Osteoblast (primary cell): ENCODE measurements around the gene SMYD2. TPM values are rescaled to one million over a fixed set of nuclear protein-coding genes. Genes with fewer than 3 reads are reported as not detected.

Source experiments
- DNase-seq: peaks from one replicate; pipeline ENCODE4 v3.0.0; 2011; ENCODE audit warnings: low spot score, mixed read lengths; ENCODE audit not compliant: insufficient read length; ENCODE audit errors: missing footprints
- H2AFZ ChIP-seq: 2 replicates; pipeline ENCODE4 v1.6.0; 2011; ENCODE audit warnings: mild to moderate bottlenecking, low read length
- H3K27ac ChIP-seq: 2 replicates; pipeline ENCODE4 v1.5.1; 2011; ENCODE audit warnings: mild to moderate bottlenecking, low read depth, low read length, moderate library complexity
- H3K27me3 ChIP-seq: 2 replicates; pipeline ENCODE4 v1.6.0; 2012; ENCODE audit warnings: mild to moderate bottlenecking, control low read depth, inconsistent platforms, low read length, moderate library complexity; ENCODE audit not compliant: insufficient read depth
- H3K36me3 ChIP-seq: 2 replicates; pipeline ENCODE4 v1.5.1; 2011; ENCODE audit warnings: mild to moderate bottlenecking, low read length, control low read depth, moderate library complexity; ENCODE audit not compliant: insufficient read depth
- H3K4me1 ChIP-seq: 2 replicates; pipeline ENCODE4 v1.5.1; 2011; ENCODE audit warnings: mild to moderate bottlenecking, low read length, control low read depth, moderate library complexity; ENCODE audit not compliant: insufficient read depth
- H3K4me2 ChIP-seq: 2 replicates; pipeline ENCODE4 v1.6.0; 2011; ENCODE audit warnings: mild to moderate bottlenecking, low read length; ENCODE audit not compliant: insufficient read depth
- H3K4me3 ChIP-seq: fragments of 200-600 bp; sonication (generic); 3 replicates; pipeline ENCODE4 v1.5.1; 2012; ENCODE audit warnings: mild to moderate bottlenecking, low read length, inconsistent platforms; ENCODE audit not compliant: insufficient read depth
- H3K79me2 ChIP-seq: 2 replicates; pipeline ENCODE4 v1.6.0; 2012; ENCODE audit warnings: mild to moderate bottlenecking, low read length, control low read depth, inconsistent platforms; ENCODE audit not compliant: insufficient read depth
- H3K9me3 ChIP-seq: 2 replicates; pipeline ENCODE4 v1.5.1; 2011; ENCODE audit warnings: low read depth, low read length, control low read depth
- H4K20me1 ChIP-seq: 2 replicates; pipeline ENCODE4 v1.6.0; 2012; ENCODE audit warnings: mild to moderate bottlenecking, low read length, control low read depth; ENCODE audit not compliant: insufficient read depth
- total RNA-seq: library from RNA; depleted of rRNA; stranded (reverse); fragments of >200 nt; gene quantifications from 2 replicates; pipeline ENCODE4 v1.2.3, GENCODE V29; 2012
- TF ChIP-seq, protein P1 (sequence below): IDR thresholded peaks from 2 replicates; pipeline ENCODE4 v1.5.1; 2011; ENCODE audit warnings: mild to moderate bottlenecking, low read depth, low read length, moderate library complexity; ENCODE audit errors: extremely low read depth

SMYD2 gene
- total RNA-seq, 1 donor = 39.4 TPM

DNA sequence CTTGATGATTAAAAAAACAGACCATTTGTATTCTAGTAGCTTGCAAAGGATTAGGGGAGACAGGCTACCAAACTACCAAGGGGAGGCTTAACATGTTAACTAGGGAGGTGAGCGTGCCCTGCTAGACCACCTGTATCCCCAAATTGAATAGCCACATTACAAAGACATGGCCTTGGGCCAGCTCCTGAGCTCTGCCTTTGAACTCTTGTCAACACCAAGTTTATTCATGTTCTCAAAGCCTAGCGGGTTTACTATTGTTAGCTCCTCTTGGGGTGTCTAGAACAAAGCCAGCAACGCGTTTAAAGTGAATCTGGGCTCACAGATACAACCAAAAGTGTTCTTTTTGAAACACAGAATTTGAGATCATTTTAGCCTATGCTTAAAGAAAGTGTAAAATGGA lies 36.3 kb downstream of the SMYD2 start:
- Histone ChIP-seq H3K27ac (peak overlapping the region; percentile 81), H3K79me2 (no peaks in the 10 kb centered on the region), H3K9me3 (no peaks in the 10 kb centered on the region), H2AFZ (no peak overlapping the region), H3K27me3 (no peaks in the 10 kb centered on the region), H3K4me3 (no peak overlapping the region), H3K36me3 (peaks cover 10% of the 10 kb centered on the region), H3K4me2 (peak overlapping the region; percentile 73), H4K20me1 (no peaks in the 10 kb centered on the region), H3K4me1 (peaks cover 28% of the 10 kb centered on the region)
- TF ChIP-seq, protein P1, sequence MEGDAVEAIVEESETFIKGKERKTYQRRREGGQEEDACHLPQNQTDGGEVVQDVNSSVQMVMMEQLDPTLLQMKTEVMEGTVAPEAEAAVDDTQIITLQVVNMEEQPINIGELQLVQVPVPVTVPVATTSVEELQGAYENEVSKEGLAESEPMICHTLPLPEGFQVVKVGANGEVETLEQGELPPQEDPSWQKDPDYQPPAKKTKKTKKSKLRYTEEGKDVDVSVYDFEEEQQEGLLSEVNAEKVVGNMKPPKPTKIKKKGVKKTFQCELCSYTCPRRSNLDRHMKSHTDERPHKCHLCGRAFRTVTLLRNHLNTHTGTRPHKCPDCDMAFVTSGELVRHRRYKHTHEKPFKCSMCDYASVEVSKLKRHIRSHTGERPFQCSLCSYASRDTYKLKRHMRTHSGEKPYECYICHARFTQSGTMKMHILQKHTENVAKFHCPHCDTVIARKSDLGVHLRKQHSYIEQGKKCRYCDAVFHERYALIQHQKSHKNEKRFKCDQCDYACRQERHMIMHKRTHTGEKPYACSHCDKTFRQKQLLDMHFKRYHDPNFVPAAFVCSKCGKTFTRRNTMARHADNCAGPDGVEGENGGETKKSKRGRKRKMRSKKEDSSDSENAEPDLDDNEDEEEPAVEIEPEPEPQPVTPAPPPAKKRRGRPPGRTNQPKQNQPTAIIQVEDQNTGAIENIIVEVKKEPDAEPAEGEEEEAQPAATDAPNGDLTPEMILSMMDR = no peak
- no peak for DNase-seq

DNA sequence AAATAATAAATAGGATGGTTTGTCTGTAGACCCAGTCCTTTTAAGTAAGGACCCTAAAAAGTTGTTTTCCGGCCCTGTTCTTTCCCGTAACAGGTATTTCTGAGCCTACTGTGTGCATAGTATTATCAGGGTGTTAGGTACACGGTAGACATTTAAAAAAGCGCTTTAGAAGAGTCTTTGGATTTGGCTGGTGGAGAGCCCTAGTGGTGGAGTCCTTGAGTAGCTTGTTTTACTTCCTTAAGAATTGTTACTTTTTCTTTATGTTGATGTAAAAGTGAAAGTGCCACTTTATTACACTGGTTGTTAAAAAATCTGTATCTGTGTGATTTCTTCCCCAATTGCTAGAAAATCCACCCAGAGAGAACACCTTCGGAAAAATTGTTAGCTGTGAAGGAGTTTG lies 36.8 kb downstream of the SMYD2 start:
- peak overlapping the region; percentile 49 for H3K4me3 ChIP-seq

DNA sequence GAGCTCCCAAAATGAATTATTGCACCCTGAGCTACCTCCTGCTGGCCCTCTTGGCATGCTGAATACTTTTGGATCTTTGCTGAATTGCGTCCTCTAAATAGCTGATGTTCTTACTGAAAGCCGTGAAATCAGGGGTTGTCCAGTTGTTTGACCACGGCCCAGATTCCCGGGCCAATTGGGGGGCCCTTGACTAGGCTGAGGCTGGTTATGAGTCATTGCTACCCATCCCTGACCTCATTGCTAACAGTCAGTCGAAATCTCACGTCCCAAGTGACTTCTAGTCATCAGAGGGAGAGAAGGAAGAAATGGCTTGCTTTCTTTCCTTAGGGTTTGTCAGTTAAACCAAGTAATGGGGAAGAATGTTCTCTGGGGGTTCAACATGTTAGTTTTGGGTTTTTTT lies 37.4 kb downstream of the SMYD2 start:
- Histone ChIP-seq H3K9me3 (no peaks in the 10 kb centered on the region), H3K36me3 (peaks cover 10% of the 10 kb centered on the region), H4K20me1 (no peaks in the 10 kb centered on the region), H3K4me3 (peak overlapping the region; percentile 49), H3K4me2 (peak overlapping the region; percentile 73), H3K27ac (peak overlapping the region; percentile 81), H3K4me1 (peaks cover 28% of the 10 kb centered on the region), H3K79me2 (no peaks in the 10 kb centered on the region), H2AFZ (peak overlapping the region; percentile 24), H3K27me3 (no peaks in the 10 kb centered on the region)
- peak; percentile 81 for DNase-seq
- TF ChIP-seq, protein P1 = no peak

More for the DNA sequence above, 36.8 kb downstream of the SMYD2 start:
- Histone ChIP-seq H3K9me3 (no peaks in the 10 kb centered on the region), H3K36me3 (peaks cover 10% of the 10 kb centered on the region), H4K20me1 (no peaks in the 10 kb centered on the region), H3K79me2 (no peaks in the 10 kb centered on the region), H3K27ac (peak overlapping the region; percentile 81), H3K4me1 (peaks cover 28% of the 10 kb centered on the region), H3K27me3 (no peaks in the 10 kb centered on the region), H2AFZ (peak overlapping the region; percentile 24), H3K4me2 (peak overlapping the region; percentile 73)
- DNase-seq = no peak
- TF ChIP-seq, protein P1 = peak; percentile 42

DNA sequence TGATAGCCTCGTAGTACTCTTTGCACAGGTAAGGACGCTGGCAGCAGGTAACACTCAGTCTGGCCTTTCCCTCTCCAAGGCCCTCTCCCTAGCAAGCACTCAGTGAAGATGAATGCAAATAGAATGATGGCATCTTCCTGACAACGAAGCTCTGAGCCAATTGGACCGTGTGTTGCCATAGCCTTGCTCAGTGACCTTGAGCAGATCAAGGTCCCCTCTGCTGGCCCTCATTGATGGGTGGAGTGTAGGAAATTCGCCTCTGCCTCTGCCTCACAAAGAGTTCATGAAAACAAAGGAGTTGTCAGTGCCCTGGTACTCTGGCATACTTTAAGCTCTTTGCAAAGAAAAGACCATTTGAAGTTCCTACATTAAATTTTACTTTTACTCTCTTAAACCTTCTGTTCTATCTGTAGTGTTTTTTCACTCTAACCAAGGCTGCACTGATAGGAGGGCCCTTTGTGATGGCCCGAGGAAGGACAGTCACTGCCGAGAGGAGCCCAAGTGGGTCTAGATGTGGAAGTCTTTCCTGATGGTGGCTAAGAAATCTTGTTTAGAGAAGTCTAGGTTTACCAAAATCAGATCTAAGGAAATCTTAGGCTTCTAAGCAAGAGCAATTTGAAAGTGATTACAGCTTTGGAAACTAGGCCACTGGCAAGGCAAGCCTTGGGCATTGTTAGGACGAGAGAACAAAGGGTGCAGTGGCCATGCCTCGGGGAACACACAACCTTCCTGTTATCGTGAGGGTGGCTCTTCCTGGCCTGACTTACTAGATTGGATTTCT lies 38.2 kb downstream of the SMYD2 start:
- TF ChIP-seq, protein P1 = no peak
- Histone ChIP-seq H3K79me2 (no peaks in the 10 kb centered on the region), H3K4me3 (peak overlapping the region; percentile 49), H4K20me1 (no peaks in the 10 kb centered on the region), H3K36me3 (peaks cover 10% of the 10 kb centered on the region), H3K4me2 (peak overlapping the region; percentile 73), H3K27ac (peak overlapping the region; percentile 81), H3K27me3 (no peaks in the 10 kb centered on the region), H2AFZ (no peak overlapping the region), H3K4me1 (peaks cover 28% of the 10 kb centered on the region), H3K9me3 (no peaks in the 10 kb centered on the region)
- DNase-seq = no peak
